Fibroblast of mammary gland (primary cell): ENCODE results near the gene AGPS.
A peak's percentile ranks its signal among the peaks of the same experiment; 100 is the strongest.
"Not testable (repeated sequence)": the region's sequence is repeated elsewhere in the genome, so short reads cannot be mapped to it uniquely, and the experiment has no call there.

ENCODE experiments used
- DNase-seq: peaks from one replicate; pipeline ENCODE4 v3.0.0-alpha.2; 2010; ENCODE audit warnings: low read depth
- H3K4me3 ChIP-seq: 2 replicates; pipeline ENCODE4 v1.5.1; 2011; ENCODE audit warnings: low read depth, mild to moderate bottlenecking, low read length, moderate library complexity; ENCODE audit not compliant: control insufficient read depth
- TF ChIP-seq, protein P1 (sequence below): conservative IDR thresholded peaks from 2 replicates; pipeline ENCODE4 v1.5.1; 2011; ENCODE audit warnings: low read depth, low read length, inconsistent platforms; ENCODE audit not compliant: control insufficient read depth, insufficient read depth

Gene AGPS

DNA sequence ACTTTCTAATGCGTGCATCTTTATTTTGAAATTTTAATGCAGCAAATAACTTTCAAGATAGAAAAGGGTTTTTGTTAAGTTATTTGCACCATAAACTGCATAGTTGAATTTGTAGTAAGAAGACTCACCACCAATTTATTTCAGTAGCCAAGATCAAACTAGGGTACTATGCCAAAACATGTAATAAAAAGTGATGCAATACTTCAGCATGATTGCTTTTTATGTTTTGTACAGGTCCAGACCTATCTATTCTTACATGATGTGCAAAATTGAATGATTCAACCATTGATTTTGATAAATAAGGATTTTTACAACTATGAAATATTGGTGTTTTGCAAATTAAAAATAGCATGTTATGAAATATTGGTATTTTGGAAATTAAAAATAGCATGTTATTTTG is 26.7 kb downstream of the AGPS start:
- peak; percentile 76 for DNase-seq
- no peak overlapping the region for H3K4me3 ChIP-seq
- TF ChIP-seq, protein P1, sequence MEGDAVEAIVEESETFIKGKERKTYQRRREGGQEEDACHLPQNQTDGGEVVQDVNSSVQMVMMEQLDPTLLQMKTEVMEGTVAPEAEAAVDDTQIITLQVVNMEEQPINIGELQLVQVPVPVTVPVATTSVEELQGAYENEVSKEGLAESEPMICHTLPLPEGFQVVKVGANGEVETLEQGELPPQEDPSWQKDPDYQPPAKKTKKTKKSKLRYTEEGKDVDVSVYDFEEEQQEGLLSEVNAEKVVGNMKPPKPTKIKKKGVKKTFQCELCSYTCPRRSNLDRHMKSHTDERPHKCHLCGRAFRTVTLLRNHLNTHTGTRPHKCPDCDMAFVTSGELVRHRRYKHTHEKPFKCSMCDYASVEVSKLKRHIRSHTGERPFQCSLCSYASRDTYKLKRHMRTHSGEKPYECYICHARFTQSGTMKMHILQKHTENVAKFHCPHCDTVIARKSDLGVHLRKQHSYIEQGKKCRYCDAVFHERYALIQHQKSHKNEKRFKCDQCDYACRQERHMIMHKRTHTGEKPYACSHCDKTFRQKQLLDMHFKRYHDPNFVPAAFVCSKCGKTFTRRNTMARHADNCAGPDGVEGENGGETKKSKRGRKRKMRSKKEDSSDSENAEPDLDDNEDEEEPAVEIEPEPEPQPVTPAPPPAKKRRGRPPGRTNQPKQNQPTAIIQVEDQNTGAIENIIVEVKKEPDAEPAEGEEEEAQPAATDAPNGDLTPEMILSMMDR: no peak

DNA sequence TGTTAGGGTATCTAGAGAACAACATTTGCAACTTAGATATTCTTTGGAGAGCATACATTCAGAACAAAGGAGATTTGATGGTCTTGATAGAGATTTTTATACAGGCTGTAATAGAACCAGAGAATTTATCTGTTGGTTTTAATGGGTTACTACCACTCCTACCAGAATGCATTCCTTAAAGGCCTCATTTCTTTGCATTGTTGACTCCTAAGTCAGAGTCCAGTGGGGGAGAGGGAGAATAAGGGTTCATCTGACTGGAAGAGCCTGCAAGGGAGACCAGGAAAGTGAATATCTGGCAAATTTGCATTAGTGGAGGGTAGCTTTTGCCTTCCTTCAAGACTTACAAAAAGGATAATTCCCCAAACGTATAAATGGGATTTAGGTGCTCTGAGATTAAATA is 29.7 kb downstream of the AGPS start:
- no peak overlapping the region for H3K4me3 ChIP-seq
- DNase-seq: no peak
- TF ChIP-seq, protein P1: no peak

DNA sequence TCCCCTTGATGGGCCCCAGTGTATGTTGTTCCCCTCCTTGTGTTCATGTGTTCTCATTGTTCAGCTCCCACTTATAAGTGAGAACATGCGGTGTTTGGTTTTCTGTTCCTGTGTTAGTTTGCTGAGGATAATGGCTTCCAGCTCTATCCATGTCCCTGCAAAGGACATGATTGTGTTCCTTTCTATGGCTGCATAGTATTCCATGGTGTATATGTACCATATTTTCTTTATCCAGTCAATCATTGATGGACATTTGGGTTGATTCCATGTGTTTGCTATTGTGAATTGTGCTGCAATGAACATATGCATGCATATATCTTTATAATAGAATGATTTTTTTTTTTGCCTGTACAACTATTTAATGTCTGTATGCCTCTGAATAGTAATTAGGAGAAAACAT is 31.5 kb downstream of the AGPS start:
- not testable (repeated sequence) for H3K4me3 ChIP-seq, DNase-seq

DNA sequence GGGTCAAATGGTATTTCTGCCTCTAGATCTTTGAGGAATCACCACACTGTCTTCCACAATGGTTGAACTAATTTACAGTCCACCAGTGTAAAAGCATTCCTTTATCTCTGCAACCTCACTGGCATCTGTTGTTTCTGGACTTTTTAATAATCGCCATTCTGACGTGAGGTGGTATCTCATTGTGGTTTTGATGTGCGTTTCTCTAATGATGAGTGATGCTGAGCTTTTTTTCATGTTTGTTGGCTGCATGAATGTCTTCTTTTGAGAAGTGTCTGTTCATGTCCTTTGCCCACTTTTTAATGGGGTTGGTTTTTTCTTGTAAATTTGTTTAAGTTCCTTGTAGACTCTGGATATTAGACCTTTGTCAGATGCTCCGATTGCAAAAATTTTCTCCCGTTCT is 32.0 kb downstream of the AGPS start:
- DNase-seq, H3K4me3 ChIP-seq: not testable (repeated sequence)

DNA sequence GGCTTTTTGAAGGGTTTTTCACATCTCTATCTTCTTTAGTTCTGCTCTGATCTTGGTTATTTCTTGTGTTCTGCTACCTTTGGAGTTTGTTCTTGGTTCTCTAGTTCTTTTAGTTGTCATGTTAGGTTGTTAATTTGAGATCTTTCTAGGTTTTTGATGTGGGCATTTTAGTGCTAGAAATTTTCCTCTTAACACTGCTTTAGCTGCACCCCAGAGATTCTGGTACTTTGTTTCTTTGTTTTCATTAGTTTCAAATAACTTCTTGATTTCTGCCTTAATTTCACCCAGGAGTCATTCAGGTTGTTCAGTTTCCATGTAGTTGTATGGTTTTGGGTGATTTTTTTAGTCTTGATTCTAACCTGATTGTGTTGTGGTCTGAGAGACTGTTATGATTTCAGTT is 34.7 kb downstream of the AGPS start:
- TF ChIP-seq, protein P1: no peak
- no peak for DNase-seq
- no peak overlapping the region for H3K4me3 ChIP-seq

DNA sequence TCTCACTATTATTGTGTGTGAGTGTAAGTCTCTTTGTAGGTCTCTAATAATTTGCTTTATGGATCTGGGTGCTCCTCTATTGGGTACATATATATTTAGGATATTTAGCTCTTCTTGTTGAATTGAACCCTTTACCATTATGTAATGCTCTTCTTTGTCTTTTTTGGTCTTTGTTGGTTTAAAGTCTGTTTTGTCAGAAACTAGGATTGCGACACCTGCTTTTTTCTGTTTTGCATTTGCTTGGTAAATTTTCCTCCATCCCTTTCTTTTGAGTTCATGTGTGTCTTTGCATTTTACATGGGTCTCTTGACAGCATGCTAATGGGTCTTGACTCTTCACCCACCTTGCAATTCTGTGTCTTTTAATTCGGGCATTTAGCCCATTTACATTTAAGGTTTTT is 35.4 kb downstream of the AGPS start:
- not testable (repeated sequence) for H3K4me3 ChIP-seq, DNase-seq

DNA sequence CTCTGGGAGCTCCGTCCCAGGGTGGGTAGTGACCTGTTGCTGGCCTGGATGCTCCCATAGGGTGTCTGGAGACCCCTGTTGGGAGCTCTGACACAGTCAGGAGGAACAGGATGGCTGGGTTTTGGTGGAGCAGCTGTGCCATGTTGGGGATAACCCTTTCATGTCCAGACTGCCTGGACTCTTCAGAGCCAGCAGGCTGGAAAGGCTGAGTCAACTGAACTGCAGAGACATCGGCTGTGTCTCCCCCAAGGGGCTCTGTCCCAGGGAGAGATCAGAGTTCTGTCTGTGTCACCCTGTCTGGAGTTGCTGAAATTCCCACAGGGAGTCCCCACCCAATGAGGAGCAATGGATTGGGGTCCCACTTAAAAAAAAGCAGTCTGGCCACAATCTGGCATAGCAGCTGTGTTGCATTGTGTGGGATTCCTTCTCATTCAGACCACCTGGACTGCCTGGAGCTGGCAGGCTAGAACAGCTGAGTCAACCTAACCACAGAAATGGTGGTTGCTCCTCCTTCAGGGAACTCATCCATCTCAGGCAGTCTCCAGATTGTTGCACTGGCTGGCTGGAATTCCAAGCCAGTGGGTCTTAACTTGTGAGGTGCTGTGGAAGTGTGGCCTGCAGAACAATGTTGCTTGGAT is 37.2 kb downstream of the AGPS start:
- TF ChIP-seq, protein P1: no peak
- peak; percentile 94 for DNase-seq
- no peak overlapping the region for H3K4me3 ChIP-seq

DNA sequence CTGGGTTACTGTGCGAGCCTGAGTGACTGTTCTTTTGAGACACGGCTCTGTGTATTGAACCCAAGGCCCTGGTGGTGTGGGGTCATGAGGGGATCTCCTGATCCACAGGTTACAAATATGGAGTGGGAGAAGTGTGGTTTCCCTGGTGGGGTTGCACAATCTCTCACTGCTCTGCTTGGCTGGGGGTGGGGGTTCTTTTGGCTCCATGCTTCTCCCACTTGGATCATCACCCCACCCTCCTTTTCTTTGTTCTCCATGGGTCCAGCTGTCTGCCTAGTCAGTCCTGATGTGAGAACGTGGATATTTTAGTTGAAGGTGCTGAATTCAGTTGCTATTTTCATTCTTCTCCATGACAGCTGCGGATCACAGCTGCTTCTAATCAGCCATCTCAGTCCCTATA is 37.8 kb downstream of the AGPS start:
- peak; percentile 30 for DNase-seq
- TF ChIP-seq, protein P1: no peak
- no peak overlapping the region for H3K4me3 ChIP-seq

DNA sequence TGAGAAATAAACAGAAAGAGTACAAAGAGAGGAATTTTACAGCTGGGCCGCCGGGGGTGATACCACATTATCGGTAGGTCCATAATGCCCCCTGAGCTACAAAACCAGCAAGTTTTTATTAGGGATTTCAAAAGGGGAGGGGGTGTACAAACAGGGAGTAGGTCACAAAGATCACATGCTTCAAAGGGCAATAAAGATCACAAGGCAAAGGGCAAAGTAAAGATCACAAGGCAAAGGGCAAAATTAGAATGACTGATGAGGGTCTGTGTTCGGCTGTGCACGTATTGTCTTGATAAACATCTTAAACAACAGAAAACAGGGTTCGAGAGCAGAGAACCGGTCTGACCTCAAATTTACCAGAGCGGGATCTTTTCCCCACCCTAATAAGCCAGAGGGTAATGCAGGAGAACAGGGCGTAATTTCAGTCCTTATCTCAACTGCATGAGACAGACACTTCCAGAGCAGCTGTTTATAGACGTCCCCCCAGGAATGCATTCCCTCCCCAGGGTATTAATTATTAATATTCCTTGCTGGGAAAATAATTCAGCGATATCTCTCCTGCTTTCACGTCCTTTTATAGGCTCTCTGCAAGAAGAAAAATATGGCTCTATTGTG is 38.6 kb downstream of the AGPS start:
- not testable (repeated sequence) for H3K4me3 ChIP-seq, DNase-seq
